HFFc6 (cell line): ENCODE results near the gene NTN1. TPM values are rescaled to one million over a fixed set of nuclear protein-coding genes. Genes with fewer than 3 reads are reported as not detected.

Source experiments
- DNase-seq: peaks from one replicate; pipeline ENCODE4 v3.0.0-alpha.2; 2018
- H3K27ac Mint-ChIP-seq: 2 replicates; pipeline ENCODE4 v1.8.0; 2020; ENCODE audit warnings: mild to moderate bottlenecking, mixed read lengths
- H3K27me3 Mint-ChIP-seq: 2 replicates; pipeline ENCODE4 v1.8.0; 2021; ENCODE audit warnings: mild to moderate bottlenecking, moderate library complexity, mixed read lengths; ENCODE audit not compliant: insufficient read depth
- H3K36me3 Mint-ChIP-seq: 2 replicates; pipeline ENCODE4 v1.8.0; 2021; ENCODE audit warnings: low read depth, mixed read lengths
- H3K4me1 Mint-ChIP-seq: 2 replicates; pipeline ENCODE4 v1.8.0; 2020; ENCODE audit warnings: low read depth, mixed read lengths
- H3K4me3 Mint-ChIP-seq: 2 replicates; pipeline ENCODE4 v1.8.0; 2020; ENCODE audit warnings: mild to moderate bottlenecking, moderate library complexity, mixed read lengths
- H3K9me3 Mint-ChIP-seq: 2 replicates; pipeline ENCODE4 v1.8.0; 2020; ENCODE audit warnings: mild to moderate bottlenecking, mixed read lengths
- total RNA-seq, 6 experiments: library from RNA; stranded (reverse); fragmentation: NEBNext Ultra II Directional; extraction: Animal tissue kit (Norgen Biotek cat#: 25700); gene quantifications; 2 replicates in 1 of 6; 3 replicates in 5 of 6; pipeline ENCODE4 v1.2.3, GENCODE V29; 2021
- TF ChIP-seq, protein P1 (sequence below): fragments of 200-600 bp; sonication (generic); IDR thresholded peaks from 2 replicates; pipeline ENCODE4 v1.5.0; 2021; ENCODE audit warnings: antibody characterized with exemption, mild to moderate bottlenecking

NTN1 gene
- total RNA-seq, 6 experiments from 2014 or later, result not detected

DNA sequence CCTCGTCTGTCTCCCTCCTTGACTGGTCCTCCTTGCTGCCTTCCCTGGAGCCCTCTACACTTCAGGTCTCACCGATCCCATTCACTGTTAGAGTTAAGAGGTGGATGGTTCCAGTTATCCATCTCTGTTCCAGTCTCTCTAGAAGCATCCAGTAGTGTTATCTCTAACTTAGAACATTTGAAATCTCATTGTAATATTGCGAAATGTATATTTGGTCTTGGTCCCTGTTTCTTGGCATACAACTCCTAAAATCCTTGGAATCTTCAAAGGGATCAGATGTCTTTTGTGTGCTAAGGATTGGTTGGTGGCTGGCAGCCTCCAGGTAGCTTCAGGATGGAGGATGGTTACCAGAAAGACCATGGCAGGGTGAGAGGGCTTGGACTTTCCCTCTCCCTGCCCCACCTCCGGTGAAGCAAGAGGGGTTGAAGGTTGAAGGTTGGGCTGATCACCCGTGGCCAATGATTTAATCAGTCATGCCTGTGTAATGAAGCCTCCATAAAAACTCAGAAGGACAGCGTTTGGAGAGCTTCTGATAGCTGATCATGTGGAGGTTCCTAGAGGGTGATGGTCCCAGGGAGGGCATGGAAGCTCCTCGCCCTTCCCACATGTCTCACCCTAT, 59.1 kb downstream of the NTN1 start:
- Mint-ChIP-seq H3K27ac (no peak overlapping the region), H3K36me3 (peaks cover 11% of the 10 kb centered on the region), H3K9me3 (peaks cover 54% of the 10 kb centered on the region), H3K4me3 (no peak overlapping the region), H3K4me1 (no peaks in the 10 kb centered on the region), H3K27me3 (no peaks in the 10 kb centered on the region; the same call in none of the 2 replicates)
- DNase-seq, result no peak
- TF ChIP-seq, protein P1, sequence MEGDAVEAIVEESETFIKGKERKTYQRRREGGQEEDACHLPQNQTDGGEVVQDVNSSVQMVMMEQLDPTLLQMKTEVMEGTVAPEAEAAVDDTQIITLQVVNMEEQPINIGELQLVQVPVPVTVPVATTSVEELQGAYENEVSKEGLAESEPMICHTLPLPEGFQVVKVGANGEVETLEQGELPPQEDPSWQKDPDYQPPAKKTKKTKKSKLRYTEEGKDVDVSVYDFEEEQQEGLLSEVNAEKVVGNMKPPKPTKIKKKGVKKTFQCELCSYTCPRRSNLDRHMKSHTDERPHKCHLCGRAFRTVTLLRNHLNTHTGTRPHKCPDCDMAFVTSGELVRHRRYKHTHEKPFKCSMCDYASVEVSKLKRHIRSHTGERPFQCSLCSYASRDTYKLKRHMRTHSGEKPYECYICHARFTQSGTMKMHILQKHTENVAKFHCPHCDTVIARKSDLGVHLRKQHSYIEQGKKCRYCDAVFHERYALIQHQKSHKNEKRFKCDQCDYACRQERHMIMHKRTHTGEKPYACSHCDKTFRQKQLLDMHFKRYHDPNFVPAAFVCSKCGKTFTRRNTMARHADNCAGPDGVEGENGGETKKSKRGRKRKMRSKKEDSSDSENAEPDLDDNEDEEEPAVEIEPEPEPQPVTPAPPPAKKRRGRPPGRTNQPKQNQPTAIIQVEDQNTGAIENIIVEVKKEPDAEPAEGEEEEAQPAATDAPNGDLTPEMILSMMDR, result no peak

DNA sequence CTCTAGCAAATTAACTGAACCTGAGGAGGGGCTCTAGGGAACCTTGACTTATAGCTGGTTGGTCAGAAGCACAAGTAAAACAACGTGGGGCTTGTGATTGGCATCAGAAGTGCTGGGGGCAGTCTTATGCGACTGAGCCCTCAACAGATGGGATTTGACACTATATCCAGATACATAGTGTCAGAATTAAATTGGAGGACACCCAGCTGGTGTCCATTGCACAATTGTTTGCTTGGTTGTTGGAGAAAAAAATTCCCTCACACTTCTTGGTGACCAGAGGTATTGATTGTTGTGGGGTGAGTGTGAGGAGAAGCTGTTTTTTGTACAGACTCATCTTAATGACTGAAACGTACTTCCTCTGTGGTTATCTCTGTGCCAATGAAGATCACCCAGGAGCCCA, 59.7 kb downstream of the NTN1 start:
- peaks cover 52% of the 10 kb centered on the region for H3K9me3 Mint-ChIP-seq
- DNase-seq, result no peak
- H3K27me3 Mint-ChIP-seq, result no peaks in the 10 kb centered on the region; the same call in none of the 2 replicates
- H3K27ac Mint-ChIP-seq, result no peak overlapping the region
- H3K4me1 Mint-ChIP-seq, result no peaks in the 10 kb centered on the region
- TF ChIP-seq, protein P1, result no peak
- no peak overlapping the region for H3K4me3 Mint-ChIP-seq
- H3K36me3 Mint-ChIP-seq, result peaks cover 11% of the 10 kb centered on the region

DNA sequence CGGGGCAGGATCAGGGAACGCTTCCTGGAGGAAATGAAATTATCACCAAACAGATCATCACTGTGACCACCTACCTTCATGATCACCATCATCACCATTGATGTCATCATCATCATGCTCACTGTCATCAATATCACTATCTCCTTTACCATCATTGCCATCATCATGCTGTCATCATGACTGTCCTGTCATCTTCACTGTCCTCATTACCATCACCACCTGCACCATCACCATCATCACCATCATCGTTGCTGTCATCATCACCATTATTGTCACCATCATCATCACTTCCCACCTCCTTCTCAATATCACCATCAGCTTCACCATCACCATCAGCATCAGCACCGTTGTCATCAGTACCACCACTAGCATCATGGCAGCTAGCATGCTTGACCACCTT, 65.3 kb downstream of the NTN1 start:
- H3K36me3 Mint-ChIP-seq, result peaks cover 6% of the 10 kb centered on the region; the same call in 1 of the 2 replicates
- no peak overlapping the region for H3K4me3 Mint-ChIP-seq
- TF ChIP-seq, protein P1, result no peak
- no peaks in the 10 kb centered on the region; the same call in none of the 2 replicates for H3K27me3 Mint-ChIP-seq
- H3K4me1 Mint-ChIP-seq, result no peaks in the 10 kb centered on the region
- H3K27ac Mint-ChIP-seq, result no peak overlapping the region
- H3K9me3 Mint-ChIP-seq, result peaks cover 35% of the 10 kb centered on the region
- no peak for DNase-seq

DNA sequence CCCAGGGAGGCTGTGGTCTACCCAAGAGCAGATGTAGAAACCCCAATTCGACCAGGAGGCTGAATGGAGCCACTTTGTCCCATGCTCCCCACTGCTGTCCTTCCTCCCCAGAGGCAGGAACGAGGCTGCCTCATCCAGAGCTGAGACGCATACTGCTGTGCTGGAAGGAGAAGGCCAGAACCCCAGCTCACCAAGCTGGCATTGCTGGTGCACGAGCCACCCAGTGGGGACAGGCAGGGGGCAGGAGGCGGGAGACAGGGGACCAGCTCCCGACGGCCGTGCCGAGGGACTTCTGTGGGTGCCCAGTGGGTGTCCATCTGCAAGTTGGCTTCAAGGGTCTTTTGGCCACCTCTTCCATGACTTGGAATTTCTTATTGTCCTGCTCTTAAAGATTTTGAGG, 66.6 kb downstream of the NTN1 start:
- Mint-ChIP-seq H3K36me3 (peaks cover 6% of the 10 kb centered on the region; the same call in 1 of the 2 replicates), H3K9me3 (peaks cover 31% of the 10 kb centered on the region), H3K27ac (no peak overlapping the region), H3K4me1 (no peaks in the 10 kb centered on the region), H3K4me3 (no peak overlapping the region), H3K27me3 (no peaks in the 10 kb centered on the region; the same call in none of the 2 replicates)
- TF ChIP-seq, protein P1, result no peak
- no peak for DNase-seq

DNA sequence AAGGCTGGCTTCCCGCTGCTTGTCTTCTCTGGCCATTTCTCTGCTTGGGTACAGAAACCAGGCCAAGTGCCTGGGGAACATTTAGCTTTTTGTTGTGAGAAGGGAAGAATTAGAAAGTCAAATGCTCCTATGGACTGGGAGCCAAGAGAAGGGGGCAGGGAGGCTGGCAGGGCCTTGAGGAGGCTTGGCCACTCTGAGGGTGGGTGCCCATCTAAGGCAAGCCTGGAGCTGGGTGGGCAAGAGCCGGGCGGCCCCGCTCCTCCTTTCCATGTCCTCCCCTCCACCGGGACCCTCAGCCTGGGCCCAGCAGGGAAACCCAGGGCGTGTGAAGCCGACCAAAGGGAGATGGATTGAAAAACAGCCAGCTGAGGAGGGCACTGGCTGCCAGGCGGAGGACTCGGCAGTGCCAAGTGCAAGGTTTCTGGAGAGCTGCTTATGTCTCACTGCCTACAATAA, 69.4 kb downstream of the NTN1 start:
- Mint-ChIP-seq H3K4me3 (no peak overlapping the region), H3K36me3 (no peaks in the 10 kb centered on the region), H3K27ac (no peak overlapping the region), H3K9me3 (peaks cover 21% of the 10 kb centered on the region), H3K4me1 (no peaks in the 10 kb centered on the region), H3K27me3 (no peaks in the 10 kb centered on the region)
- TF ChIP-seq, protein P1, result no peak
- DNase-seq, result no peak
